WTC11 (cell line): ENCODE data around the gene GNLY. TPM values are rescaled to one million over a fixed set of nuclear protein-coding genes. Genes with fewer than 3 reads are reported as not detected.

Experiments
- ATAC-seq: fragments of 200-7000 bp; cut with Tn5 transposase; 2 replicates; pipeline ENCODE4 v1.10.0; 2021; ENCODE audit warnings: mild to moderate bottlenecking, moderate library complexity
- CTCF ChIA-PET: fragments of 300-600 bp; sonication (Branson Sonifier 250); formaldehyde crosslinking; loops from one replicate; lab custom pipeline; 2021; ENCODE audit warnings: antibody characterized with exemption; lab: Charles Lee
- POLR2A ChIA-PET: fragments of 350-600 bp; sonication (Branson Sonifier 250); formaldehyde crosslinking; loops from one replicate; lab custom pipeline; 2021; ENCODE audit warnings: antibody characterized with exemption; lab: Charles Lee
- DNase-seq: peaks from one replicate; pipeline ENCODE4 v3.0.0; 2021; ENCODE audit warnings: low spot score
- H3K27ac Mint-ChIP-seq: 2 replicates; pipeline ENCODE4 v1.8.0; 2021; ENCODE audit warnings: mixed read lengths
- H3K27me3 Mint-ChIP-seq: 2 replicates; pipeline ENCODE4 v1.8.0; 2021; ENCODE audit warnings: low read depth, mild to moderate bottlenecking, moderate library complexity, mixed read lengths
- H3K36me3 Mint-ChIP-seq: 2 replicates; pipeline ENCODE4 v1.8.0; 2021; ENCODE audit warnings: mixed read lengths
- H3K4me1 Mint-ChIP-seq: 2 replicates; pipeline ENCODE4 v1.8.0; 2022; ENCODE audit warnings: mixed read lengths
- H3K4me3 Mint-ChIP-seq: 2 replicates; pipeline ENCODE4 v1.8.0; 2021; ENCODE audit warnings: mild to moderate bottlenecking, moderate library complexity, mixed read lengths
- H3K9me3 Mint-ChIP-seq: 2 replicates; pipeline ENCODE4 v1.8.0; 2021; ENCODE audit warnings: mixed read lengths
- AFF4 ChIP-seq: sonication (generic); formaldehyde crosslinking; IDR thresholded peaks from 2 replicates; pipeline ENCODE4 v1.8.1; 2023; ENCODE audit warnings: mild to moderate bottlenecking, missing genetic modification reagents, borderline replicate concordance
- ARID4B ChIP-seq: sonication (generic); formaldehyde crosslinking; IDR thresholded peaks from 2 replicates; pipeline ENCODE4 v1.8.0; 2023; ENCODE audit warnings: missing genetic modification reagents, mild to moderate bottlenecking, borderline replicate concordance
- ATF1 ChIP-seq: sonication (generic); formaldehyde crosslinking; IDR thresholded peaks from 2 replicates; pipeline ENCODE4 v1.8.1; 2023; ENCODE audit warnings: mild to moderate bottlenecking, moderate library complexity, missing genetic modification reagents
- ESRRA ChIP-seq: sonication (generic); formaldehyde crosslinking; IDR thresholded peaks from 2 replicates; pipeline ENCODE4 v1.8.1; 2022; ENCODE audit warnings: mild to moderate bottlenecking, missing genetic modification reagents, borderline replicate concordance
- FOXP1 ChIP-seq: sonication (generic); formaldehyde crosslinking; IDR thresholded peaks from 2 replicates; pipeline ENCODE4 v1.8.0; 2022; ENCODE audit warnings: missing genetic modification reagents, mild to moderate bottlenecking, moderate library complexity, borderline replicate concordance
- HMGXB4 ChIP-seq: sonication (generic); formaldehyde crosslinking; IDR thresholded peaks from 2 replicates; pipeline ENCODE4 v1.8.1; 2023; ENCODE audit warnings: mild to moderate bottlenecking, moderate library complexity, missing genetic modification reagents
- JUN ChIP-seq: sonication (generic); formaldehyde crosslinking; IDR thresholded peaks from 2 replicates; pipeline ENCODE4 v1.8.0; 2023; ENCODE audit warnings: mild to moderate bottlenecking, missing genetic modification reagents
- MLX ChIP-seq: sonication (generic); formaldehyde crosslinking; IDR thresholded peaks from 2 replicates; pipeline ENCODE4 v1.8.1; 2023; ENCODE audit warnings: mild to moderate bottlenecking, missing genetic modification reagents, moderate library complexity
- MXD4 ChIP-seq: fragments of 250-450 bp; sonication (Bioruptor Pico); IDR thresholded peaks from 2 replicates; pipeline ENCODE4 v1.8.0; 2021; ENCODE audit warnings: mild to moderate bottlenecking, moderate library complexity, borderline replicate concordance
- PREB ChIP-seq: sonication (generic); formaldehyde crosslinking; IDR thresholded peaks from 2 replicates; pipeline ENCODE4 v1.8.1; 2022; ENCODE audit warnings: mild to moderate bottlenecking, missing genetic modification reagents, moderate library complexity, borderline replicate concordance
- SOX15 ChIP-seq: fragments of 250-450 bp; sonication (Bioruptor Pico); IDR thresholded peaks from 2 replicates; pipeline ENCODE4 v1.9.0; 2021; ENCODE audit warnings: mild to moderate bottlenecking
- TP53 ChIP-seq: sonication (generic); formaldehyde crosslinking; IDR thresholded peaks from 2 replicates; pipeline ENCODE4 v1.8.1; 2023; ENCODE audit warnings: mild to moderate bottlenecking, missing genetic modification reagents
- ZNF121 ChIP-seq: sonication (generic); formaldehyde crosslinking; IDR thresholded peaks from 2 replicates; pipeline ENCODE4 v1.8.0; 2023; ENCODE audit warnings: missing genetic modification reagents
- ZNF423 ChIP-seq: fragments of 250-450 bp; sonication (Bioruptor Pico); IDR thresholded peaks from 2 replicates; pipeline ENCODE4 v2.1.2; 2022; ENCODE audit warnings: mild to moderate bottlenecking, moderate library complexity
- ZNF532 ChIP-seq: fragments of 250-450 bp; sonication (Bioruptor Pico); IDR thresholded peaks from 2 replicates; pipeline ENCODE4 v1.9.0; 2021; ENCODE audit warnings: mild to moderate bottlenecking, borderline replicate concordance
- total RNA-seq: library from RNA; stranded (reverse); gene quantifications from 3 replicates; pipeline ENCODE4 v1.2.3, GENCODE V29; 2021

Gene GNLY
- total RNA-seq, 1 experiment from 2014 or later = not detected

- no peak for ATAC-seq
- H3K4me3 Mint-ChIP-seq = no peak overlapping the region
- no peaks in the 10 kb centered on the region; the same call in 1 of the 2 replicates for H3K27me3 Mint-ChIP-seq
- no peak overlapping the region for H3K27ac Mint-ChIP-seq
- POLR2A ChIA-PET = no interaction called here
- no peaks in the 10 kb centered on the region for H3K36me3 Mint-ChIP-seq
- CTCF ChIA-PET = interaction anchor here (2.6 kb wide), 1 partner anchor 16 kb away, joined by 16 read pairs; no protein-coding TSS in a partner anchor
- H3K4me1 Mint-ChIP-seq = no peaks in the 10 kb centered on the region
- H3K9me3 Mint-ChIP-seq = peaks cover 4% of the 10 kb centered on the region; the same call in 1 of the 2 replicates
- DNase-seq = no peak
- TF ChIP-seq FOXP1 (CRISPR knock-in tag) = no peak
- TF ChIP-seq PREB = no peak
- TF ChIP-seq HMGXB4 = no peak
- TF ChIP-seq MXD4 (CRISPR knock-in tag) = no peak
- TF ChIP-seq TP53 (CRISPR knock-in tag) = no peak
- no peak for TF ChIP-seq SOX15 (CRISPR knock-in tag)
- no peak for TF ChIP-seq ATF1 (CRISPR knock-in tag)
Measured at GRCh38 chr2:85695121-85695520, 963 bp downstream of the GNLY start.

- no peak for ATAC-seq
- no peaks in the 10 kb centered on the region for H3K36me3 Mint-ChIP-seq
- H3K4me3 Mint-ChIP-seq = no peak overlapping the region
- H3K27me3 Mint-ChIP-seq = no peaks in the 10 kb centered on the region; the same call in 1 of the 2 replicates
- ChIA-PET CTCF (interaction anchor here (1.2 to 2.6 kb wide), 2 partner anchors 17 kb away, joined by 7 to 16 read pairs; no protein-coding TSS in a partner anchor), POLR2A (interaction anchor here (0.7 kb wide), 1 partner anchor 242 kb away, joined by 7 read pairs; no protein-coding TSS in a partner anchor)
- peaks cover 4% of the 10 kb centered on the region; the same call in 1 of the 2 replicates for H3K9me3 Mint-ChIP-seq
- no peak for DNase-seq
- H3K4me1 Mint-ChIP-seq = no peaks in the 10 kb centered on the region; the same call in 1 of the 2 replicates
- H3K27ac Mint-ChIP-seq = no peak overlapping the region
- TF ChIP-seq AFF4 (CRISPR knock-in tag) (no peak), MLX (CRISPR knock-in tag) (no peak), JUN (CRISPR knock-in tag) (no peak), ZNF532 (CRISPR knock-in tag) (no peak), ARID4B (CRISPR knock-in tag) (no peak), ESRRA (no peak), ZNF423 (CRISPR knock-in tag) (no peak), ZNF121 (CRISPR knock-in tag) (no peak)
Measured at GRCh38 chr2:85695691-85696668, 1.8 kb downstream of the GNLY start.
